ENCODE measurements around the gene GTF2I.
"Not testable (repeated sequence)": the region's sequence is repeated elsewhere in the genome, so short reads cannot be mapped to it uniquely, and the experiment has no call there.

GTF2I gene

GRCh38 chr7:74657692-74658177, at the start of gene GTF2I:
GTF2I (plus strand) TSS chr7:74657718; CDS start chr7:74689129, 31,411 bp downstream.
- DNase-seq, result no peak

DNA sequence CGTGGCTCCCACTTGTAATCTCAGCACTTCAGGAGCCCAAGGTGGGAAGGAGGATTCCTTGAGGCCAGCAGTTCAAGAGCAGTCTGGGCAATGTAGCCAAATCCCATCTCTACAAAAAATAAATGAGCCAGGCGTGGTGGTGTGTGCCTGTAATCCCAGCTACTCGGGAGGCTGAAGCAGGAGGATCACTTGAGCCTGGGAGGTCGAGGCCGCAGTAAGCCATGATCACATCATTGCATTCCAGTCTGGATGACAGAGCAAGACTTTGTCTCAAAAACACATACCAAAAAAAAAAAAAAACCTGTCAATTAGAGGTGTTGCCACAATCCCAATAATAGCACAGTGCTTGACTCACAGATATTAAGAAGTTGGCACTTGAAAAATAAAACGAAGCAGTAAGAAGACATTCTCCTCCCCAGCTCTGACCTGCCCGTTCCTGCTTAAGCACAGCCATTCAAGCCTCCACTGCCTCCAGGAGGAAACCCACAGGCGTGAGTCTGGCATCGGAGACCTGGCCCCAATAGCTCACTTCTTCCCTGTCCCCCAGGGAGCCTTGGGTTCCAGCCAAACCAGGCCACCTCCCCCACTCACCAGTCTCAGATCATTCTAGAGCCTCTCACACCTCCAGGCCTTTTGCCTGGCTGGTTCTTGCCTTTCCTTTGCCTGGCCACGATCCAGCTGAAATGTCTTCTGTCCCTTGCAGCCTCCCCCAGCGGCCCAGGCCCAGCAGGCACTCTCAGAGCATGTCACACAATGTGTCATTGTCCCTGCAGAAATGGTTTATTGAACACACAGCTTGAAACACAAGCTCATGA, 45.3 kb upstream of the GTF2I start:
- no peak for DNase-seq

GRCh38 chr7:74615933-74616780, 41.4 kb upstream of the GTF2I start:
- DNase-seq, result no peak

DNA sequence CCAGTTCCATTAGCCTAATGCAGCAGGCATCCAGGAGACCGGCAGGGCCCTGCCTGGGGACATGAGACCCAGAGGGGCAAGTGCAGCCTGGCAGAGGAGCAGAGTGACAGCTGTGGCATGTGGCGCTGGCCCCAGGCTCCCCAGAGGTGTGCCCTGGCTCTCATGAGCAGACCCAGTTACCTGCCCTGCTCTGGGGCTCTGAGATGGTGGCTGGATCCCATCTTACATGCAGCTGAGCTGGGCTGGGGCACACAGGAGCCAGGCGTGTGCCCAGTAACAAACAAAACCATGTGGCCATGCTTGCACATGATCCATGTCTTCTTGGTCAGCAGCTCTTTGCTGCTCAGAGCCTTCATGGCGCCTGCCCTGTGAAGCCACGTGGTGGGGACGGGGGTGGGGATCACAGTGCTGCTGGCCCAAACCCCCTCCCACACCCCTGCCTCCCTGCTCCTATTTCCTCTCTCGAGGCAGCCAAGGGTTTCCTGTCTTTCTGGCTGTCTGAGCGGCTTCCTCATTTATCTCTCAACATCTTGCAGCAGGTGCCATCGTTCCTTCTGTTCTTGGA, 40.3 kb upstream of the GTF2I start:
- DNase-seq, result no peak

DNA sequence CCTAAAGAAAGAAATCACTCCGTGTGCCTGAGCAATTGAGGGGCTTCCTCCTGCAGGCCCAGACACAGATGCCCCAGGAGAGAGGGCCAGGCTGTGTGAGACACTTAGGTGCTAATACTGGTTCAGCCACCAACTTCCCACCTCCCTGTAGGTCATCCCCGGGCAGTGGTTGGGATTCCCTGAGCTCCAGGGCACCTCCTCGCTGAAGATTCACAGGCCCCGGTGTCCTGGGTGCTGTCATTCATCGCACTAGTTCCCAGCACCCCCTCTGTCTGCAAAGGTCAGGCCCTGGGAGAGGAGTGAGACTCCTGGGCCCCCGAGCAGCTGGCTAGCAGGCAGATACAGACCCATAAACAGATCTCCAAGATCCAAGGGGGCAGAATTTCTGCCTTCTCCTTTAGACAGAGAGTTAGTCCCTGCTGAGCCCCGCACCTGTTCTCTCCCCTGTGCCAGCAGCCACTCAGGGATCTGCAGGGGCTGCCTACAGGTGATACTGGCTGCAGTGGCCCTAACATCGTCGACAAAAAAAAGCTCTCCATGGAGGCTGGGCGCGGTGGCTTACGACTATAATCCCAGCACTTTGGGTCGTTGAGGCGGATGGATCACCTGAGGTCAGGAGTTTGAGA, 38.2 kb upstream of the GTF2I start:
- DNase-seq, result no peak

- DNase-seq, result no peak
Measured at GRCh38 chr7:74622228-74622749, 35.2 kb upstream of the GTF2I start.

GRCh38 chr7:74623135-74623534, 34.4 kb upstream of the GTF2I start:
- DNase-seq, result no peak

- no peak for DNase-seq
Measured at GRCh38 chr7:74625446-74625845, 32.1 kb upstream of the GTF2I start.

GRCh38 chr7:74627661-74628411, 29.7 kb upstream of the GTF2I start:
- no peak for DNase-seq

GRCh38 chr7:74632505-74632904, 25.0 kb upstream of the GTF2I start:
- no peak for DNase-seq

GRCh38 chr7:74633451-74633921, 24.0 kb upstream of the GTF2I start:
- DNase-seq, result no peak

- DNase-seq, result no peak
Measured at GRCh38 chr7:74637745-74638144, 19.8 kb upstream of the GTF2I start.

DNA sequence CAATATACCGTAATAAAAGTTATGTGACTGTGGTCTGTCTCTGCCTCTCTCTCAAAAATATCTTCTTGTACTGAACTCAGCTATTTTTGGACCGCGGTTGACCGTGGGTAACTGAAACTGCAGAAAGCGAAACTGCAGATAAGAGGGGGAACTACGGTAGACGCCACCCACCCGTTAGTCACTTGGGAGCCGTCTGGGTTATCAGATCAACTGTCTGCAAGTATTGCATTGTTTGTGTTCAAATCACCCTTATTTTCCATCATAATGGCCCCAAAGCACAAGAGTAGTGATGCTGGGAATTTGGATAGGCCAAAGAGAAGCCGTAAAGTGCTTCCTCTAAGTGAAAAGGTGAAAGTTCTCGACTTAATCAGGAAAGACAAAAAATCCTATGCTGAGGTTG, 7.5 kb upstream of the GTF2I start:
- not testable (repeated sequence) for DNase-seq

GRCh38 chr7:74650493-74651132, 6.9 kb upstream of the GTF2I start:
- DNase-seq, result not testable (repeated sequence)

DNA sequence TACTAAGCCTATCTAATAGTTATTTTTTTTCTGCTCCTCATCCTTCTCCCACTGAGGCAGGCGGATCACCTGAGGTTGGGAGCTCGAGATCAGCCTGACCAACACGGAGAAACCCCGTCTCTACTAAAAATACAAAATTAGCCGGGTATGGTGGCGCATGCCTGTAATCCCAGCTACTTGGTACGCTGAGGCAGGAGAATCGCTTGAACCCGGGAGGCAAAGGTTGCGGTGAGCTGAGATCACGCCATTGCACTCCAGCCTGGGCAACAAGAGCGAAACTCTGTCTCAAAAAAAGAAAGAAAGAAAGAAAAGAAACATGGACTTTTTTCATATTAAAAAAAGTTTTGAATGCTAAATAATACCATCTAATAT, 6.4 kb upstream of the GTF2I start:
- not testable (repeated sequence) for DNase-seq

DNA sequence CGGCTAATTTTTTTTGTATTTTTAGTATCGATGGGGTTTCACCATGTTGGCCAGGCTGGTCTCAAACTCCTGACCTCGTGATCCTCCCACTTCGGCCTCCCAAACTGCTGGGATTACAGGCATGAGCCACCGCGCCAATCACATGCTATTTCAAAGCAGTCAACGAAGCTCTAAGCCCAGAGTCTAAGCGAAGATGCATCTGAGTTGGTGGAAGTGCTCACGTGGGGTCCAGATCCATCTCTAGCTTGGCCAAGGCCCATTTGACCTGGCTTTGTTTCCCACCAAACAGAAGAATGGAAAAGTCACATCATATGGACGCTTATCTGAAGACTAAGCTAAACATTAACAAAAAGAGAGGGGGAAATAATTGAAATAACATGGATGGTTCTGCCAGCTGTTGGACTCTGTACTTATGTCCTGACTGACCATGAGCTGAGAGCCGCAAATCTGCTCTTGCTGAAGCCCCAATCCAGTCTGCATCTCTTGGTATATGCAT, 3.8 kb upstream of the GTF2I start:
- no peak for DNase-seq

DNA sequence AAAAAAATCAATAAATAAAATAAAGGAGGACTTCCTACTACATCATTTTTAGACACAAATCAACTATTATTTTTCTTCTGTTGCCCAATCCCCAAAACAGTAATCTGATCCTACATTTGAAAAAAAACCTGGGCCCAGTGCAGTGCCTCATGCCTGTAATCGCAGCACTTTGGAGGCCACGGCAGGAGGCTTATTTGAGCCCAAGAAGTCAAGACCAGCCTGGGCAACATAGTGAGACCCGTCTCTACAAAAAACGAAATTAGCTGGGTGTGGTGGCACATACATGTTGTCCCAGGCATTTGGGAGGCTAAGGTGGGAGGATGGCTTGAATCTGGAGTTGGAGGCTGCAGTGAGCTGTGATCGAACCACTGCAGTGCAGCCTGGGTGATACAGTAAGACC, 2.7 kb upstream of the GTF2I start:
- no peak for DNase-seq

DNA sequence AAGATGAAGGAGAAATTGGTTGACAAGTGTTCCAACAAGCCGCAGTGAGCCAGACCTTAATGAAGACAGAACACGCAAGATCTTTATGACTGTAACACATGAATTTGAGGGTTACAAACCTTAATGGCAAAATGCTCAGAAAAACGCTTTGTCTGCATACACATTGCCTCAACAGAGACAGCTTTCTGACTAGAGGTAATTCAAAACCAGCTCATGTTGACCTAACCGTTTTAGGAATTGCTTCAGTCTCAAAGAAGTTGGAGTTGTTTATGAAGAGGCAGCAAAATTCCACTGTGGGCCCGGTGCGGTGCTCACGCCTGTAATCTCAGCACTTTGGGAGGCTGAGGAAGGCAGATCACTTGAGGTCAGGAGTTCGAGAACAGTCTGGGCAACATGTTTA, 2.2 kb upstream of the GTF2I start:
- DNase-seq, result no peak

GRCh38 chr7:74655768-74656440, 1.6 kb upstream of the GTF2I start:
- DNase-seq, result no peak

GRCh38 chr7:74656441-74656836, 1.1 kb upstream of the GTF2I start:
- DNase-seq, result peak; percentile 53

All from NCI-H2081 treated with DMSO at 0.1 percent for 48 hours (cell line).